Measurements from ENCODE around the gene TBX18. TPM values are rescaled to one million over a fixed set of nuclear protein-coding genes. Genes with fewer than 3 reads are reported as not detected.

The TBX18 gene
- total RNA-seq, 1 donor from 2014 or later = 1.3 TPM

DNA sequence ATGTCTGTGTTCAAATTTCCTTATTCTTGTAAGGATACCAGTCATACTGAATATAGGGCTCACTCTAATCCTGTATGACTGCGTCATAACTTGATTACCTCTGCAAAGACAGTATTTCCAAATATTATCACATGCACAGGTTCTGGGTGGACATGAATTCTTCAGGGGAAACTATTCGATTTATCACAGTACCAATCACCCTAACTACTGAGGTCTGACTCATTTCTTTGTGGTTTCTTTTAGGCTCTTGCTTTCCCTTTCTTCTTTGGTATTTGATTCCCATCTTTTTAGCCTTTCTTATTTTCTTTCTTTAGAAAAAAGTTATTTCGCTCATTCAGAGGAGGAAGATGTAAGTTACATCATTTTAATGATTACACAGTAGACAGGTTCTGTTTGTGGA lies 40.3 kb upstream of the TBX18 start:
- TF ChIP-seq, protein P1, sequence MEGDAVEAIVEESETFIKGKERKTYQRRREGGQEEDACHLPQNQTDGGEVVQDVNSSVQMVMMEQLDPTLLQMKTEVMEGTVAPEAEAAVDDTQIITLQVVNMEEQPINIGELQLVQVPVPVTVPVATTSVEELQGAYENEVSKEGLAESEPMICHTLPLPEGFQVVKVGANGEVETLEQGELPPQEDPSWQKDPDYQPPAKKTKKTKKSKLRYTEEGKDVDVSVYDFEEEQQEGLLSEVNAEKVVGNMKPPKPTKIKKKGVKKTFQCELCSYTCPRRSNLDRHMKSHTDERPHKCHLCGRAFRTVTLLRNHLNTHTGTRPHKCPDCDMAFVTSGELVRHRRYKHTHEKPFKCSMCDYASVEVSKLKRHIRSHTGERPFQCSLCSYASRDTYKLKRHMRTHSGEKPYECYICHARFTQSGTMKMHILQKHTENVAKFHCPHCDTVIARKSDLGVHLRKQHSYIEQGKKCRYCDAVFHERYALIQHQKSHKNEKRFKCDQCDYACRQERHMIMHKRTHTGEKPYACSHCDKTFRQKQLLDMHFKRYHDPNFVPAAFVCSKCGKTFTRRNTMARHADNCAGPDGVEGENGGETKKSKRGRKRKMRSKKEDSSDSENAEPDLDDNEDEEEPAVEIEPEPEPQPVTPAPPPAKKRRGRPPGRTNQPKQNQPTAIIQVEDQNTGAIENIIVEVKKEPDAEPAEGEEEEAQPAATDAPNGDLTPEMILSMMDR (IDR thresholded peaks at IDR 0.05; ENCODE audit: insufficient read depth, low read length, severe bottlenecking) = no peak
- Histone ChIP-seq H3K4me3 (ENCODE audit: low read depth, low read length) (no peak overlapping the region), H3K36me3 (ENCODE audit: control insufficient read depth, insufficient read depth, low read length) (no peaks in the 10 kb centered on the region), H3K27me3 (ENCODE audit: control insufficient read depth, insufficient read depth, low read length) (no peaks in the 10 kb centered on the region)
- DNase-seq (ENCODE audit: low read depth) (peak; percentile 78), FAIRE-seq (no peak)

DNA sequence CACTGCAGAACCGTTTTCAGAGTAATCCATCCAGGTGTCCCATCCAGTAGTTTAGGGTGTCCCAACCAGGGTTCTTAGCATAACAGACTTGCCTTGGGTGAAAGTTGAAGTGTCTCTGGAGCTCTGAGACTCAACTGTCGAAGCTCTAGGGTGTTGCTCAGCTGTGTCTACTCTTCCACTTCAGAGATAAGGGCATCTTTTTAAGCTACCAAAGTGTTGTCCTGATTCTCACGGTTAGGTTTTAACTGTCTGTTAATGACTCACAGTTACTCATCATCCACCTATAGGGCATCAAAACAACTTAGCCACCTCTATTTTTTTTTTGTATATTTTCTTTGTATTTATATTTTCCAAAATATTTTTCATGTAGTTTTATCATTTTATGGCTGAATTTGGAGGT lies 36.9 kb upstream of the TBX18 start:
- TF ChIP-seq, protein P1 (IDR thresholded peaks at IDR 0.05; ENCODE audit: insufficient read depth, low read length, severe bottlenecking) = no peak
- FAIRE-seq = no peak

DNA sequence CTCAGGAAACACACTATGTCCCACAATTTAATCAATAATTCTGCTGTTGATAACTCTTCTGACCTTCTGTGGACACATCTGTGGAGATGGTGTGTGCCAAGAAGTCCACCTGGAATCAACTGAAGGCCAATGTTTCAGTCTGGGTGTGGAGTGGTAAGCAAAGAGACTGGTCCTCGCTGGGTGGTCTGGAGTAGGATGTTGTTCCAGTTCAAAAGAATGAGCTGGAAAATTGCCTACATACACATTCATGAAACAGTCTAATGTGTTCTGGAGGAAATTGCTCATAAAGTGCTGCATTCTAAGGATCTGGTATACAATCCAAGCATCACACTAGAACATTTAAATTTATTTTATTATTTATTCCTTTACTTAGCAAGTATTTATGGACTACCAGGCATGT lies 33.9 kb upstream of the TBX18 start:
- TF ChIP-seq, protein P1 (IDR thresholded peaks at IDR 0.05; ENCODE audit: insufficient read depth, low read length, severe bottlenecking) = no peak
- no peak overlapping the region for H3K4me3 ChIP-seq (ENCODE audit: low read depth, low read length)
- no peaks in the 10 kb centered on the region for H3K36me3 ChIP-seq (ENCODE audit: control insufficient read depth, insufficient read depth, low read length)
- no peak for DNase-seq (ENCODE audit: low read depth)
- no peaks in the 10 kb centered on the region for H3K27me3 ChIP-seq (ENCODE audit: control insufficient read depth, insufficient read depth, low read length)
- FAIRE-seq = no peak

More for the DNA sequence above, 36.9 kb upstream of the TBX18 start:
- Histone ChIP-seq H3K27me3 (ENCODE audit: control insufficient read depth, insufficient read depth, low read length) (no peaks in the 10 kb centered on the region), H3K36me3 (ENCODE audit: control insufficient read depth, insufficient read depth, low read length) (no peaks in the 10 kb centered on the region), H3K4me3 (ENCODE audit: low read depth, low read length) (no peak overlapping the region)
- peak; percentile 67 for DNase-seq (ENCODE audit: low read depth)

DNA sequence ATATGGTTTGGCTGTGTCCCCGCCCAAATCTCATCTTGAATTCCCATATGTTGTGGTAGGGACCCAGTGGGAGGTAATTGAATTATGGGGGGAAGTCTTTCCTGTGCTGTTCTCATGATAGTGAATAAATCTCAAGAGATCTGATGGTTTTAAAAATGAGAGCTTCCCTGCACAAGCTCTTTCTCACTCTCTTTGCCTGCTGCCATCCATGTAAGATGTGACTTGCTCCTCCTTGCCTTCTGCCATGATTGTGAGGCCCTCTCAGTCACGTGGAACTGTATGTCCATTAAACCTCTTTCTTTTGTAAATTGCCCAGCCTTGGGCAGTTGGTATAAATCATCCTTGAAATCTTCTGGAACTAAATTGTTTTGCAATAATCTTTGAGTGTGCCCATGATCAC lies 31.9 kb upstream of the TBX18 start:
- no peaks in the 10 kb centered on the region for H3K36me3 ChIP-seq (ENCODE audit: control insufficient read depth, insufficient read depth, low read length)
- FAIRE-seq = no peak

DNA sequence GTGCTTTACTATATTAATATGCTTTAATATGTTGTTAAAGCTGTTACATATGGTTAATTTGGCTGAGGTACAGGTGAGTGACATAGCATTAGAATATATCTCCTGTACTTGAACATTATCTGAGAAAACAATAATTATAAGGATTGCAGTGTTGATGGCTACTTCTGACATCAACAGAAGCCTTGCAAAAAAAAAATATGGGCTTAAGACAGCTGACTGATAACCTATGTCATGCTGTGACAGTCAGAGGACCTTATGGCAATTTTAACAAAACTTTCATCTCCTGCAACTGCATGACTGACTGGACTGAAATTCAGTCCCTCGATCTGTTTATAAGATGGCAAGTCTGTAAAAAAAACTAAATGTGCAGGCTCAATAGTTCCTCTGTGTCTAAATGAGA lies 27.5 kb upstream of the TBX18 start:
- FAIRE-seq (no peak), DNase-seq (ENCODE audit: low read depth) (no peak)
- TF ChIP-seq, protein P1 (IDR thresholded peaks at IDR 0.05; ENCODE audit: insufficient read depth, low read length, severe bottlenecking) = no peak
- Histone ChIP-seq H3K4me3 (ENCODE audit: low read depth, low read length) (no peak overlapping the region), H3K36me3 (ENCODE audit: control insufficient read depth, insufficient read depth, low read length) (no peaks in the 10 kb centered on the region), H3K27me3 (ENCODE audit: control insufficient read depth, insufficient read depth, low read length) (no peaks in the 10 kb centered on the region)

More for the DNA sequence above, 31.9 kb upstream of the TBX18 start:
- no peak for DNase-seq (ENCODE audit: low read depth)
- no peaks in the 10 kb centered on the region for H3K27me3 ChIP-seq (ENCODE audit: control insufficient read depth, insufficient read depth, low read length)
- H3K4me3 ChIP-seq (ENCODE audit: low read depth, low read length) = no peak overlapping the region
- TF ChIP-seq, protein P1 (IDR thresholded peaks at IDR 0.05; ENCODE audit: insufficient read depth, low read length, severe bottlenecking) = no peak

DNA sequence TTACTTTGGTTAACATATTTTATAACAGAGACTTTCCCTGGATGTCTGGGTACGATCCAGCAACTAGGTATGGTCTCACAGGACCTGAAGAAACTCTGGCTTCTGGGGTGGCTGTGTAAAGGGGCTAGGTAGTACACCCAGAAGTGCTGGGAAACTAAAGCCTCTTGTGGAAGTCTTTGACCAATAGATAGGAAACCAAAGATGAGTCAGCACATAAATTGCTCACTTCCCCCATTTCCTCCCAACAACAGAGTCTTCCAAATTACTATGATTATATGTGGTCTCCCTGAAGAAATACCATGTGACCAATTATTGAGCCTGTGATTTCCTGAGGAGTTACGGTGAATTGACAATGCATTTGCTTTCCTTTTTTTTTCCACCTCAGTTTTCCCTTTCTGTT lies 26.8 kb upstream of the TBX18 start:
- TF ChIP-seq, protein P1 (IDR thresholded peaks at IDR 0.05; ENCODE audit: insufficient read depth, low read length, severe bottlenecking) = no peak
- peak; percentile 55 for DNase-seq (ENCODE audit: low read depth)
- no peaks in the 10 kb centered on the region for H3K36me3 ChIP-seq (ENCODE audit: control insufficient read depth, insufficient read depth, low read length)
- no peak for FAIRE-seq
- no peaks in the 10 kb centered on the region for H3K27me3 ChIP-seq (ENCODE audit: control insufficient read depth, insufficient read depth, low read length)
- H3K4me3 ChIP-seq (ENCODE audit: low read depth, low read length) = no peak overlapping the region
